ENCODE measurements around the gene HEBP2.

Gene HEBP2

GRCh38 chr6:138410048-138410735 lies 6.2 kb downstream of the HEBP2 start:
- Histone ChIP-seq H2BK120ac (ENCODE audit: low read depth, low read length) (no peak overlapping the region), H3K4me2 (ENCODE audit: insufficient read depth, low read length, poor library complexity, severe bottlenecking) (no peak overlapping the region), H3K4me3 (ENCODE audit: low read length in 2 of 2) (no peak overlapping the region), H3K27ac (replicated peaks; ENCODE audit: low read length) (no peak overlapping the region), H3K18ac (ENCODE audit: low read length) (no peak overlapping the region), H4K91ac (ENCODE audit: low read depth, low read length, poor library complexity) (no peak overlapping the region), H2BK5ac (ENCODE audit: low read length) (no peak overlapping the region), H2AFZ (ENCODE audit: low read length) (no peak overlapping the region), H3K14ac (ENCODE audit: low read length) (no peak overlapping the region), H2BK12ac (ENCODE audit: low read length) (no peak overlapping the region), H3K23ac (ENCODE audit: low read depth, low read length, poor library complexity) (no peak overlapping the region), H3K4ac (ENCODE audit: low read length) (no peak overlapping the region), H3K9me3 (replicated peaks in 1 of 2; ENCODE audit: control insufficient read depth in 2 of 2, insufficient read depth in 1 of 2, low read depth in 1 of 2, low read length in 2 of 2) (no peaks in the 10 kb centered on the region), H3K9ac (ENCODE audit: low read depth, low read length, poor library complexity) (no peak overlapping the region), H3K27me3 (ENCODE audit: control insufficient read depth in 3 of 3, insufficient read depth in 3 of 3, low read depth in 1 of 3, low read length in 3 of 3) (no peaks in the 10 kb centered on the region), H3K36me3 (replicated peaks in 1 of 2; ENCODE audit: control insufficient read depth in 2 of 2, insufficient read depth in 2 of 2, low read length in 2 of 2) (peaks cover 37 to 87% of the 10 kb centered on the region in 2 donors), H2BK15ac (ENCODE audit: low read length) (no peak overlapping the region), H3K4me1 (ENCODE audit: control insufficient read depth in 2 of 2, insufficient read depth in 1 of 2, low read depth in 1 of 2, low read length in 2 of 2) (peaks cover 2 to 3% of the 10 kb centered on the region in 2 donors), H2AK5ac (ENCODE audit: low read depth, low read length) (no peak overlapping the region), H3K79me1 (ENCODE audit: low read depth, low read length) (no peaks in the 10 kb centered on the region), H4K8ac (ENCODE audit: low read depth, low read length) (no peak overlapping the region)
- DNase-seq (ENCODE audit: low spot score): no peak
- no CpG with 5 or more reads among the region's 8 CpGs for WGBS, 2 donors (ENCODE audit: extremely low coverage in 2 of 2, insufficient read length in 2 of 2, insufficient replicate concordance in 1 of 2)

DNA sequence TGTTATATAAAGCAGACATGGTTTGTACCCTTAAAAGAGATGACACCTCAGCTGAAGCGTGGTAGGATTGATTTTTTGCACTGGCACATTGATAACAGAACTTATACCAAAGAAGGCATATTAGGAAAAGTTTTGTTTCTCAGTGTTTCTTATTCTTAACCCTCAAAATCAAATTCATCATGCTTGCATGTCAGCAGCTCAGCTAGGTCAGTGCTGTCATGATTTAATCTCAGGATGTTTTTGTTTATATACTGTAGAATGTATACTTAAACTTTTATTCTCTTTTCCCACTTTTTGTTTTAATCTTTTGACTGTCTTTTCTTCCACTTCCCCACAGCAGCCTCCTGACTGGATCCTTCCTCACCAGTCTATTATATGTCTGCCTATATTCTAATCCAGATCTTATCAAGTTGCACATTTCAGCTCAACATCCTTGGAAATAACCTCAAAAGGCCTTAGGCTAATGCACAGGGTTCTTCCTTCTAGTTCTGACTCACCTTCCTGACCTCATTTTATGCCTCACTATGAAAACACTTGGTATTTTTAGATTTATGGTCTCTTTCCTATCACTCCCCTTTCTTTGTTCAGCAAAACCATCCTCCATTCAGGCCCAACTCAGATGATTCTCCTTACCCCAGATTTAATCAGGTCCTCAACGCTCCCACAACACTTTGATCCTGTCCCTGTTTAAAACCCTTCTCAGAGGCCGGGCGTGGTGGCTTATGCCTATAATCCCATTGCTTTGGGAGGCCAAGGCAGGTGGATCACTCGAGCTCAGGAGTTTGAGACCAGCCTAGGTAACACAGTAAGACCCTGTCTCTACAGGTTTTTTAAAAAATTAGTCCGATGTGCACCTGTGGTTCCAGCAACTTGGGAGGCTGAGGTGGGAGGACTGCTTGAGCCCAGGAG lies 7.2 kb downstream of the HEBP2 start:
- Histone ChIP-seq H3K23ac (ENCODE audit: low read depth, low read length, poor library complexity) (no peak overlapping the region), H3K4me1 (ENCODE audit: control insufficient read depth in 2 of 2, insufficient read depth in 1 of 2, low read depth in 1 of 2, low read length in 2 of 2) (peaks cover 0 to 3% of the 10 kb centered on the region in 2 donors), H3K79me1 (ENCODE audit: low read depth, low read length) (no peaks in the 10 kb centered on the region), H4K8ac (ENCODE audit: low read depth, low read length) (no peak overlapping the region), H3K27ac (replicated peaks; ENCODE audit: low read length) (no peak overlapping the region), H2AFZ (ENCODE audit: low read length) (no peak overlapping the region), H3K9me3 (replicated peaks in 1 of 2; ENCODE audit: control insufficient read depth in 2 of 2, insufficient read depth in 1 of 2, low read depth in 1 of 2, low read length in 2 of 2) (no peaks in the 10 kb centered on the region), H2BK5ac (ENCODE audit: low read length) (no peak overlapping the region), H3K9ac (ENCODE audit: low read depth, low read length, poor library complexity) (no peak overlapping the region), H3K4me3 (ENCODE audit: low read length in 2 of 2) (no peak overlapping the region), H2BK12ac (ENCODE audit: low read length) (no peak overlapping the region), H2BK15ac (ENCODE audit: low read length) (no peak overlapping the region), H3K36me3 (replicated peaks in 1 of 2; ENCODE audit: control insufficient read depth in 2 of 2, insufficient read depth in 2 of 2, low read length in 2 of 2) (peaks cover 36 to 81% of the 10 kb centered on the region in 2 donors), H4K91ac (ENCODE audit: low read depth, low read length, poor library complexity) (no peak overlapping the region), H3K14ac (ENCODE audit: low read length) (no peak overlapping the region), H3K4ac (ENCODE audit: low read length) (no peak overlapping the region), H3K27me3 (ENCODE audit: control insufficient read depth in 3 of 3, insufficient read depth in 3 of 3, low read depth in 1 of 3, low read length in 3 of 3) (no peaks in the 10 kb centered on the region), H2AK5ac (ENCODE audit: low read depth, low read length) (no peak overlapping the region), H3K4me2 (ENCODE audit: insufficient read depth, low read length, poor library complexity, severe bottlenecking) (no peak overlapping the region), H2BK120ac (ENCODE audit: low read depth, low read length) (no peak overlapping the region), H3K18ac (ENCODE audit: low read length) (no peak overlapping the region)
- no peak for DNase-seq (ENCODE audit: low spot score)
- WGBS, 2 donors (ENCODE audit: extremely low coverage in 2 of 2, insufficient read length in 2 of 2, insufficient replicate concordance in 1 of 2): no CpG with 5 or more reads among the region's 6 CpGs

GRCh38 chr6:138415125-138415524 lies 11.1 kb downstream of the HEBP2 start:
- Histone ChIP-seq H2AK5ac (ENCODE audit: low read depth, low read length) (no peak overlapping the region), H3K36me3 (replicated peaks in 1 of 2; ENCODE audit: control insufficient read depth in 2 of 2, insufficient read depth in 2 of 2, low read length in 2 of 2) (peaks cover 21 to 53% of the 10 kb centered on the region in 2 donors), H3K27me3 (ENCODE audit: control insufficient read depth in 3 of 3, insufficient read depth in 3 of 3, low read depth in 1 of 3, low read length in 3 of 3) (no peaks in the 10 kb centered on the region), H3K4me2 (ENCODE audit: insufficient read depth, low read length, poor library complexity, severe bottlenecking) (no peak overlapping the region), H3K18ac (ENCODE audit: low read length) (no peak overlapping the region), H2AFZ (ENCODE audit: low read length) (no peak overlapping the region), H3K14ac (ENCODE audit: low read length) (no peak overlapping the region), H2BK15ac (ENCODE audit: low read length) (no peak overlapping the region), H2BK12ac (ENCODE audit: low read length) (no peak overlapping the region), H3K4me3 (ENCODE audit: low read length in 2 of 2) (no peak overlapping the region), H3K23ac (ENCODE audit: low read depth, low read length, poor library complexity) (no peak overlapping the region), H2BK5ac (ENCODE audit: low read length) (no peak overlapping the region), H4K91ac (ENCODE audit: low read depth, low read length, poor library complexity) (no peak overlapping the region), H3K4ac (ENCODE audit: low read length) (no peak overlapping the region), H4K8ac (ENCODE audit: low read depth, low read length) (no peak overlapping the region), H3K79me1 (ENCODE audit: low read depth, low read length) (no peaks in the 10 kb centered on the region), H3K27ac (replicated peaks; ENCODE audit: low read length) (no peak overlapping the region), H3K9ac (ENCODE audit: low read depth, low read length, poor library complexity) (peak overlapping the region; percentile 5), H2BK120ac (ENCODE audit: low read depth, low read length) (no peak overlapping the region), H3K4me1 (ENCODE audit: control insufficient read depth in 2 of 2, insufficient read depth in 1 of 2, low read depth in 1 of 2, low read length in 2 of 2) (peaks cover 0 to 8% of the 10 kb centered on the region in 2 donors), H3K9me3 (replicated peaks in 1 of 2; ENCODE audit: control insufficient read depth in 2 of 2, insufficient read depth in 1 of 2, low read depth in 1 of 2, low read length in 2 of 2) (peaks cover 0 to 5% of the 10 kb centered on the region in 2 donors)
- DNase-seq (ENCODE audit: low spot score): no peak
- no CpG with 5 or more reads among the region's 5 CpGs for WGBS, 2 donors (ENCODE audit: extremely low coverage in 2 of 2, insufficient read length in 2 of 2, insufficient replicate concordance in 1 of 2)

DNA sequence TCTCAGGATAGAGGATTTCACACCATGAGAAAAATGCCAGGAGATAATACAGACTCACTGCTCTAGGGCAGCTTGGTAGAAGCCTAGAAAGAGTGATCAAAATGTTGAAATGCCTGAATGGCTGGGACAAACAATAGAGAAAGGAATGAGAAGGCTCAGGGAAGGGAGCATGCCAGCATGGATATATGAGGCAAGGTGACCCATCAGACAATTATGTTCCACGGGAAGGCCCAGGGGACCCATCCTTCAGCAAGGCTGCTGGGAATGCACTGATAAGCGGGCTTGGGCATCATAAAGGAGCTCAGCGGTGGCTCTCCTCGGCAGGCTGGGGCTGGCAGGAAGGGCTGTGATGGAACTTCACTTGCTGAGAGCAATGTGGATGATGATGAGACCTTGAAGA lies 12.2 kb downstream of the HEBP2 start:
- no peak overlapping the region for H3K9ac ChIP-seq (ENCODE audit: low read depth, low read length, poor library complexity)
- no peak overlapping the region for H2AK5ac ChIP-seq (ENCODE audit: low read depth, low read length)
- DNase-seq (ENCODE audit: low spot score): no peak
- H3K18ac ChIP-seq (ENCODE audit: low read length): no peak overlapping the region
- H3K27ac ChIP-seq (replicated peaks; ENCODE audit: low read length): no peak overlapping the region
- no peak overlapping the region for H4K91ac ChIP-seq (ENCODE audit: low read depth, low read length, poor library complexity)
- H3K27me3 ChIP-seq (ENCODE audit: control insufficient read depth in 3 of 3, insufficient read depth in 3 of 3, low read depth in 1 of 3, low read length in 3 of 3): no peaks in the 10 kb centered on the region
- H2BK12ac ChIP-seq (ENCODE audit: low read length): no peak overlapping the region
- no peak overlapping the region for H4K8ac ChIP-seq (ENCODE audit: low read depth, low read length)
- H3K79me1 ChIP-seq (ENCODE audit: low read depth, low read length): no peaks in the 10 kb centered on the region
- no peak overlapping the region for H3K4ac ChIP-seq (ENCODE audit: low read length)
- no peak overlapping the region for H3K14ac ChIP-seq (ENCODE audit: low read length)
- H2BK5ac ChIP-seq (ENCODE audit: low read length): no peak overlapping the region
- H3K23ac ChIP-seq (ENCODE audit: low read depth, low read length, poor library complexity): no peak overlapping the region
- H2AFZ ChIP-seq (ENCODE audit: low read length): no peak overlapping the region
- no peak overlapping the region for H2BK120ac ChIP-seq (ENCODE audit: low read depth, low read length)
- peaks cover 24 to 53% of the 10 kb centered on the region in 2 donors for H3K36me3 ChIP-seq (replicated peaks in 1 of 2; ENCODE audit: control insufficient read depth in 2 of 2, insufficient read depth in 2 of 2, low read length in 2 of 2)
- peaks cover 0 to 8% of the 10 kb centered on the region in 2 donors for H3K4me1 ChIP-seq (ENCODE audit: control insufficient read depth in 2 of 2, insufficient read depth in 1 of 2, low read depth in 1 of 2, low read length in 2 of 2)
- no peak overlapping the region for H3K4me2 ChIP-seq (ENCODE audit: insufficient read depth, low read length, poor library complexity, severe bottlenecking)
- WGBS, 2 donors (ENCODE audit: extremely low coverage in 2 of 2, insufficient read length in 2 of 2, insufficient replicate concordance in 1 of 2): no CpG with 5 or more reads among the region's 4 CpGs
- peaks cover 0 to 5% of the 10 kb centered on the region in 2 donors for H3K9me3 ChIP-seq (replicated peaks in 1 of 2; ENCODE audit: control insufficient read depth in 2 of 2, insufficient read depth in 1 of 2, low read depth in 1 of 2, low read length in 2 of 2)
- H3K4me3 ChIP-seq (ENCODE audit: low read length in 2 of 2): no peak overlapping the region
- no peak overlapping the region for H2BK15ac ChIP-seq (ENCODE audit: low read length)
